Measurements from ENCODE around the gene SDCCAG8.

Gene SDCCAG8

GRCh38 chr1:243349128-243349527, 93.3 kb downstream of the SDCCAG8 start:
- peaks cover 0 to 12% of the 10 kb centered on the region in 2 experiments; a peak in 2 of 3 replicates for H3K36me3 ChIP-seq (ENCODE audit: control insufficient read depth in 2 of 2, insufficient read depth in 1 of 2, low read length in 2 of 2)
- H3K4me1 ChIP-seq (ENCODE audit: control insufficient read depth, insufficient read depth, low read length) = no peaks in the 10 kb centered on the region
- H3K27ac ChIP-seq (ENCODE audit: extremely low read depth, low read depth, low read length) = no peak overlapping the region
- TF ChIP-seq ZNF423 (tag by site-specific recombination; IDR thresholded peaks at IDR 0.05) = no peak
- TF ChIP-seq ZNF449 (tag by site-specific recombination; IDR thresholded peaks at IDR 0.05) = no peak
- TF ChIP-seq ZNF830 (tag by site-specific recombination; IDR thresholded peaks at IDR 0.05; ENCODE audit: low read depth) = no peak
- no peak for TF ChIP-seq ZNF426 (tag by site-specific recombination; IDR thresholded peaks at IDR 0.05)
- TF ChIP-seq ZNF155 (tag by site-specific recombination; IDR thresholded peaks at IDR 0.05) = no peak
- no peak for TF ChIP-seq GLI4 (tag by site-specific recombination; IDR thresholded peaks at IDR 0.05)
- no peak for TF ChIP-seq ZNF791 (tag by site-specific recombination; IDR thresholded peaks at IDR 0.05)
- no peak for TF ChIP-seq ZFP37 (tag by site-specific recombination; IDR thresholded peaks at IDR 0.05)
- no peak for TF ChIP-seq ZNF19 (tag by site-specific recombination; IDR thresholded peaks at IDR 0.05; ENCODE audit: low read depth)
- TF ChIP-seq FEZF1 (tag by site-specific recombination; IDR thresholded peaks at IDR 0.05) = no peak
- TF ChIP-seq ZXDB (tag by site-specific recombination; IDR thresholded peaks at IDR 0.05) = no peak
- POLR2A ChIA-PET = no interaction called here
- CTCF ChIA-PET = interaction anchor here (0.6 to 0.8 kb wide), 2 partner anchors 28 to 400 kb away, joined by 4 to 6 read pairs; no protein-coding TSS in a partner anchor
- H3K4me3 ChIP-seq (ENCODE audit: low read depth, low read length) = no peak overlapping the region
- no peaks in the 10 kb centered on the region for H3K9me3 ChIP-seq (ENCODE audit: control insufficient read depth, insufficient read depth, low read depth, low read length)

- Histone ChIP-seq H3K27ac (ENCODE audit: extremely low read depth, low read depth, low read length) (no peak overlapping the region), H3K4me3 (ENCODE audit: low read depth, low read length) (no peak overlapping the region), H3K36me3 (ENCODE audit: control insufficient read depth in 2 of 2, insufficient read depth in 1 of 2, low read length in 2 of 2) (peaks cover 0 to 8% of the 10 kb centered on the region in 2 experiments), H3K4me1 (ENCODE audit: control insufficient read depth, insufficient read depth, low read length) (no peaks in the 10 kb centered on the region), H3K9me3 (ENCODE audit: control insufficient read depth, insufficient read depth, low read depth, low read length) (no peaks in the 10 kb centered on the region)
- TF ChIP-seq ZNF18 (tag by site-specific recombination; IDR thresholded peaks at IDR 0.05) = no peak
- no peak for TF ChIP-seq KLF10 (tag by site-specific recombination; IDR thresholded peaks at IDR 0.05)
- no peak for TF ChIP-seq HOXC10 (CRISPR knock-in tag; IDR thresholded peaks at IDR 0.05)
- no peak for TF ChIP-seq ZNF404 (tag by site-specific recombination; IDR thresholded peaks at IDR 0.05)
- no peak for TF ChIP-seq PRDM10 (tag by site-specific recombination; IDR thresholded peaks at IDR 0.05)
- no peak for TF ChIP-seq ZNF830 (tag by site-specific recombination; IDR thresholded peaks at IDR 0.05; ENCODE audit: low read depth)
- TF ChIP-seq MZF1 (tag by site-specific recombination; IDR thresholded peaks at IDR 0.05; ENCODE audit: borderline replicate concordance) = no peak
- TF ChIP-seq ZNF560 (tag by site-specific recombination; IDR thresholded peaks at IDR 0.05; ENCODE audit: borderline replicate concordance) = no peak
- no peak for TF ChIP-seq ZNF10 (tag by site-specific recombination; IDR thresholded peaks at IDR 0.05)
- TF ChIP-seq MYNN (tag by site-specific recombination; IDR thresholded peaks at IDR 0.05; ENCODE audit: borderline replicate concordance) = no peak
- CTCF ChIA-PET = interaction anchor here (1.0 to 5.0 kb wide), 2 partner anchors 8 to 922 kb away, joined by 3 to 28 read pairs; no protein-coding TSS in a partner anchor
- POLR2A ChIA-PET = no interaction called here
Measured at GRCh38 chr1:243351337-243351736, 95.5 kb downstream of the SDCCAG8 start.

Measured in HEK293 (cell line).